IMR-90 (cell line): ENCODE results near the gene SFTPB. TPM values are rescaled to one million over a fixed set of nuclear protein-coding genes. Genes with fewer than 3 reads are reported as not detected.

Experiments
- ATAC-seq: fragments of 200-7000 bp; cut with Tn5 transposase; 2 replicates; pipeline ENCODE4 v1.9.1; 2020; ENCODE audit warnings: low read depth, mild to moderate bottlenecking, moderate library complexity
- BruUV-seq: library from RNA; stranded (reverse); fragments of 400-500 nt; replicated peaks from 2 replicates; lab custom pipeline; 2021; lab: Mats Ljungman, UMichigan
- CTCF ChIA-PET: fragments of 300-600 bp; formaldehyde crosslinking; extraction: SDS; loops from one replicate; lab custom pipeline; 2021; ENCODE audit warnings: antibody characterized with exemption; lab: Yijun Ruan, JAX
- POLR2A ChIA-PET: fragments of 300-600 bp; sonication (Branson Sonifier 250); formaldehyde crosslinking; loops from one replicate; lab custom pipeline; 2022; ENCODE audit warnings: antibody characterized with exemption; ENCODE audit not compliant: unreplicated experiment; lab: Charles Lee
- DNase-seq: peaks from one replicate; pipeline ENCODE4 v3.0.0; 2013
- H2AFZ ChIP-seq: replicated peaks from 2 replicates; pipeline ENCODE3; 2013; ENCODE audit warnings: low read length, mild to moderate bottlenecking; ENCODE audit not compliant: poor library complexity
- H2AK5ac ChIP-seq: 2 replicates; pipeline ENCODE4 v1.6.1; 2013; ENCODE audit warnings: low read depth, low read length, inconsistent platforms
- H2AK9ac ChIP-seq: replicated peaks from 2 replicates; pipeline ENCODE3; 2013; ENCODE audit warnings: mild to moderate bottlenecking, low read depth, low read length, moderate library complexity; ENCODE audit not compliant: poor library complexity
- H2BK120ac ChIP-seq: 2 replicates; pipeline ENCODE4 v1.6.1; 2013; ENCODE audit warnings: low read depth, low read length, inconsistent platforms
- H2BK15ac ChIP-seq: 3 replicates; pipeline ENCODE4 v1.6.1; 2013; ENCODE audit warnings: low read depth, low read length, inconsistent platforms
- H2BK20ac ChIP-seq: 2 replicates; pipeline ENCODE4 v1.6.1; 2013; ENCODE audit warnings: low read depth, mild to moderate bottlenecking, inconsistent platforms, low read length, moderate library complexity
- H2BK5ac ChIP-seq: 2 replicates; pipeline ENCODE4 v1.6.1; 2013; ENCODE audit warnings: mild to moderate bottlenecking, low read depth, low read length, inconsistent platforms; ENCODE audit not compliant: poor library complexity, severe bottlenecking
- H3K14ac ChIP-seq: replicated peaks from 2 replicates; pipeline ENCODE4 v1.6.1; 2013; ENCODE audit warnings: low read depth, low read length, inconsistent platforms
- H3K18ac ChIP-seq: 2 replicates; pipeline ENCODE4 v1.6.1; 2013; ENCODE audit warnings: low read depth, low read length, control low read depth
- H3K23ac ChIP-seq: 2 replicates; pipeline ENCODE4 v1.6.1; 2013; ENCODE audit warnings: low read depth, low read length, inconsistent platforms
- H3K27ac ChIP-seq: 2 replicates; pipeline ENCODE4 v1.5.1; 2013; ENCODE audit warnings: mild to moderate bottlenecking, control low read depth, low read length; ENCODE audit not compliant: insufficient read depth
- H3K27me3 ChIP-seq: 2 replicates; pipeline ENCODE4 v1.6.1; 2013; ENCODE audit warnings: low read length; ENCODE audit not compliant: control insufficient read depth, insufficient read depth
- H3K36me3 ChIP-seq: 2 replicates; pipeline ENCODE4 v1.6.1; 2013; ENCODE audit warnings: low read length, mixed read lengths; ENCODE audit not compliant: control insufficient read depth, insufficient read depth
- H3K4ac ChIP-seq: 2 replicates; pipeline ENCODE4 v1.6.1; 2013; ENCODE audit warnings: low read depth, low read length, inconsistent platforms
- H3K4me1 ChIP-seq: 2 replicates; pipeline ENCODE4 v1.6.1; 2013; ENCODE audit warnings: low read length, mixed read lengths; ENCODE audit not compliant: control insufficient read depth, insufficient read depth
- H3K4me2 ChIP-seq: 2 replicates; pipeline ENCODE4 v1.6.1; 2013; ENCODE audit warnings: low read depth, mild to moderate bottlenecking, control low read depth, low read length, moderate library complexity
- H3K4me3 ChIP-seq: 2 replicates; pipeline ENCODE4 v1.5.1; 2013; ENCODE audit warnings: low read depth, mild to moderate bottlenecking, control low read depth, low read length, moderate library complexity; ENCODE audit not compliant: insufficient read depth
- H3K56ac ChIP-seq: 2 replicates; pipeline ENCODE4 v1.6.1; 2013; ENCODE audit warnings: low read length, inconsistent platforms; ENCODE audit not compliant: insufficient read depth; ENCODE audit errors: extremely low read depth
- H3K79me1 ChIP-seq, 2 experiments: 2 replicates each; pipeline ENCODE4 v1.6.1; 2013; ENCODE audit warnings: low read length in 2 of 2, inconsistent platforms in 1 of 2, low read depth in 1 of 2
- H3K9ac ChIP-seq: 2 replicates; pipeline ENCODE4 v1.6.1; 2013; ENCODE audit warnings: low read depth, low read length, control low read depth
- H3K9me1 ChIP-seq: 2 replicates; pipeline ENCODE4 v1.6.1; 2013; ENCODE audit warnings: low read length, inconsistent platforms; ENCODE audit not compliant: insufficient read depth
- H3K9me3 ChIP-seq: 2 replicates; pipeline ENCODE4 v1.6.1; 2013; ENCODE audit warnings: low read length; ENCODE audit not compliant: control insufficient read depth, insufficient read depth
- H4K20me1 ChIP-seq: 2 replicates; pipeline ENCODE4 v1.6.1; 2013; ENCODE audit warnings: low read length, inconsistent platforms; ENCODE audit not compliant: insufficient read depth
- H4K5ac ChIP-seq: 2 replicates; pipeline ENCODE4 v1.6.1; 2013; ENCODE audit warnings: mild to moderate bottlenecking, low read depth, low read length, control low read depth
- H4K8ac ChIP-seq, 2 experiments: 2 replicates each; pipeline ENCODE4 v1.6.1; 2013; ENCODE audit warnings: low read depth in 2 of 2, low read length in 2 of 2, control low read depth in 1 of 2, inconsistent platforms in 1 of 2
- H4K91ac ChIP-seq: 2 replicates; pipeline ENCODE4 v1.6.1; 2013; ENCODE audit warnings: low read depth, low read length, inconsistent platforms; ENCODE audit not compliant: insufficient read depth
- BHLHE40 ChIP-seq: fragments of 150-350 bp; IDR thresholded peaks from 2 replicates; pipeline ENCODE4 v1.6.1; 2016; ENCODE audit warnings: mild to moderate bottlenecking, low read depth, low read length
- CEBPB ChIP-seq: IDR thresholded peaks from 2 replicates; pipeline ENCODE4 v1.6.1; 2012; ENCODE audit warnings: low read depth, low read length, improper control_type of control experiment
- CHD1 ChIP-seq: IDR thresholded peaks from 2 replicates; pipeline ENCODE4 v1.6.1; 2012; ENCODE audit warnings: low read depth, low read length, improper control_type of control experiment
- CTCF ChIP-seq: conservative IDR thresholded peaks from 2 replicates; pipeline ENCODE4 v1.5.1; 2012; ENCODE audit warnings: mild to moderate bottlenecking, low read depth, low read length, improper control_type of control experiment
- ELK1 ChIP-seq: fragments of 150-350 bp; IDR thresholded peaks from 2 replicates; pipeline ENCODE4 v1.6.1; 2016; ENCODE audit warnings: low read depth, mild to moderate bottlenecking, low read length, moderate library complexity, borderline replicate concordance
- FOS ChIP-seq: fragments of 150-350 bp; IDR thresholded peaks from 2 replicates; pipeline ENCODE4 v1.6.1; 2016; ENCODE audit warnings: low read depth, low read length
- MAFK ChIP-seq: IDR thresholded peaks from 2 replicates; pipeline ENCODE4 v1.6.1; 2012; ENCODE audit warnings: low read depth, low read length, improper control_type of control experiment
- MAZ ChIP-seq: IDR thresholded peaks from 2 replicates; pipeline ENCODE4 v1.6.1; 2012; ENCODE audit warnings: low read depth, mild to moderate bottlenecking, low read length, improper control_type of control experiment, moderate library complexity, borderline replicate concordance
- MXI1 ChIP-seq: IDR thresholded peaks from 2 replicates; pipeline ENCODE4 v1.6.1; 2012; ENCODE audit warnings: low read depth, mild to moderate bottlenecking, low read length, moderate library complexity, borderline replicate concordance
- NFE2L2 ChIP-seq: fragments of 150-350 bp; IDR thresholded peaks from 2 replicates; pipeline ENCODE4 v1.6.1; 2016; ENCODE audit warnings: low read depth, mild to moderate bottlenecking, low read length
- POLR2A ChIP-seq: IDR thresholded peaks from 2 replicates; pipeline ENCODE4 v1.6.1; 2012; ENCODE audit warnings: mild to moderate bottlenecking, low read depth, low read length
- RAD21 ChIP-seq: IDR thresholded peaks from 2 replicates; pipeline ENCODE4 v1.6.1; 2012; ENCODE audit warnings: low read length, improper control_type of control experiment
- RCOR1 ChIP-seq: IDR thresholded peaks from 2 replicates; pipeline ENCODE4 v1.6.1; 2012; ENCODE audit warnings: mild to moderate bottlenecking, low read length, improper control_type of control experiment; ENCODE audit not compliant: insufficient replicate concordance
- RFX5 ChIP-seq: IDR thresholded peaks from 2 replicates; pipeline ENCODE4 v1.8.0; 2012; ENCODE audit warnings: low read depth, mild to moderate bottlenecking, low read length, moderate library complexity
- SMC3 ChIP-seq: fragments of 150-350 bp; IDR thresholded peaks from 2 replicates; pipeline ENCODE4 v1.6.1; 2016; ENCODE audit warnings: low read depth, mild to moderate bottlenecking, antibody characterized with exemption, low read length, moderate library complexity
- USF2 ChIP-seq: fragments of 150-350 bp; IDR thresholded peaks from 2 replicates; pipeline ENCODE4 v1.6.1; 2017; ENCODE audit warnings: mild to moderate bottlenecking, antibody characterized with exemption, low read length, low read depth
- WGBS, 2 experiments: methylation state at CpG; one replicate each; pipeline versions ENCODE4 v1.1.5 to v1.1.7; 2013; ENCODE audit warnings: missing lambda C conversion rate in 2 of 2; ENCODE audit not compliant: insufficient read length in 1 of 2; ENCODE audit errors: extremely low coverage in 2 of 2; 5-methylcytosine and 5-hydroxymethylcytosine counted together
- dilution Hi-C: fragments of 300-500 bp; cut with HindIII; formaldehyde crosslinking; loops from one replicate; pipeline ENCODE4 v1.14.3; 2018; ENCODE audit warnings: low sequenced_read_pairs; ENCODE audit not compliant: unreplicated experiment
- in situ Hi-C: fragments of 300-500 bp; cut with MboI; formaldehyde crosslinking; loops from 3 replicates; pipeline ENCODE4 v1.14.3; 2019; ENCODE audit warnings: low sequenced_read_pairs, inconsistent platforms, mixed read lengths
- intact Hi-C: fragments of 100-400 bp; cut with micrococcal nuclease; formaldehyde crosslinking; loops from 2 replicates; pipeline ENCODE4 v1.10.0; 2022
- polyA plus RNA-seq, 3 experiments: library from polyadenylated mRNA; depleted of rRNA; stranded (reverse); fragments of >200 nt; gene quantifications; 2 replicates each; pipeline ENCODE4 v1.2.3, GENCODE V29; 2012; ENCODE audit warnings: low replicate concordance in 1 of 3
- total RNA-seq: library from RNA; depleted of rRNA; stranded (reverse); fragments of >200 nt; gene quantifications from 2 replicates; pipeline ENCODE4 v1.2.3, GENCODE V29; 2012

SFTPB gene
- total and polyA plus RNA-seq, 2 of the 4 experiments (the other 2 are of a cell fraction): not detected

DNA sequence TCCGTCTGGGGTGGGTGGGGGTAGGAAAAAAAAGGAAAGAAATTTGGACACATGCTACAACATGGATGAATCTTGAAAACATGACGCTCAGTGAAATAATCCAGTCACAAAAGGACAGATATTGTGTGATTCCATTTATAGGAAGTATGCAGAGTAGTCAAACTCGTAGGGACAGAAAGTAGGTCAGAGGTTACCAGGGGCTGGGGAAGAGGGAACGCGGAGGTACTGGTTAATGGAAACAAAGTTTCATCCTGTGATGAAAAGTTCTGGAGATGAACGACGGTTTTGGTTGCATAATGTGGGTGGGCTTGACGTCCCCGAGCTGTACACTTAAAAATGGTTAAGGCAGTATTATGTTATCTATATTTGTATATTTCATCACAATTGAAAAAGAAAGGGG, 4.5 kb upstream of the SFTPB start:
- no peak for TF ChIP-seq USF2
- no peak for TF ChIP-seq RAD21
- no peak for TF ChIP-seq ELK1
- no peak for TF ChIP-seq MAFK
- no peak for TF ChIP-seq MAZ
- no peak for TF ChIP-seq RCOR1
- no peak for TF ChIP-seq SMC3
- TF ChIP-seq CTCF: no peak
- TF ChIP-seq FOS: no peak
- no peak for TF ChIP-seq MXI1
- TF ChIP-seq BHLHE40: no peak
- TF ChIP-seq CEBPB: no peak
- TF ChIP-seq NFE2L2: no peak
- no peak for TF ChIP-seq RFX5
- TF ChIP-seq CHD1: no peak
- TF ChIP-seq POLR2A: no peak
- Histone ChIP-seq H2AK9ac (no peak overlapping the region), H3K4me1 (peaks cover 2% of the 10 kb centered on the region; the same call in 1 of the 2 replicates), H3K27ac (no peak overlapping the region), H2AFZ (no peak overlapping the region), H3K27me3 (peaks cover 5% of the 10 kb centered on the region), H4K20me1 (no peaks in the 10 kb centered on the region), H3K23ac (no peak overlapping the region), H3K9ac (no peak overlapping the region), H3K9me3 (no peaks in the 10 kb centered on the region), H2BK20ac (no peak overlapping the region), H3K4me2 (no peak overlapping the region), H2AK5ac (no peak overlapping the region), H3K56ac (no peak overlapping the region), H3K79me1 (no peaks in the 10 kb centered on the region), H3K36me3 (no peaks in the 10 kb centered on the region), H2BK120ac (no peak overlapping the region), H2BK5ac (no peak overlapping the region), H4K91ac (no peak overlapping the region), H3K4me3 (no peak overlapping the region), H3K14ac (no peak overlapping the region), H3K9me1 (no peaks in the 10 kb centered on the region), H3K18ac (no peak overlapping the region), H4K8ac (no peak overlapping the region), H2BK15ac (no peak overlapping the region), H3K4ac (no peak overlapping the region), H4K5ac (no peak overlapping the region)
- dilution Hi-C loops (no loop called here), in situ Hi-C loops (no loop called here), intact Hi-C loops (no loop called here)
- no TSS peak for BruUV-seq
- ChIA-PET POLR2A (no interaction called here), CTCF (no interaction called here)
- ATAC-seq: no peak
- DNase-seq: no peak
- WGBS, 2 experiments: 58% methylated on average over 5 of the region's 9 CpGs; no CpG with 5 or more reads in 1 of the 2 experiments
